Activated naive CD4-positive, alpha-beta T cell treated with Interleukin-2 at 50 U/mL for 16 hours (primary cell): Measurements from ENCODE around the gene MTCH1.
"Not testable (repeated sequence)": the region's sequence is repeated elsewhere in the genome, so short reads cannot be mapped to it uniquely, and the experiment has no call there.

Source experiments
- DNase-seq: peaks from one replicate; pipeline ENCODE4 v3.0.0-alpha.2; 2020

MTCH1 gene

DNA sequence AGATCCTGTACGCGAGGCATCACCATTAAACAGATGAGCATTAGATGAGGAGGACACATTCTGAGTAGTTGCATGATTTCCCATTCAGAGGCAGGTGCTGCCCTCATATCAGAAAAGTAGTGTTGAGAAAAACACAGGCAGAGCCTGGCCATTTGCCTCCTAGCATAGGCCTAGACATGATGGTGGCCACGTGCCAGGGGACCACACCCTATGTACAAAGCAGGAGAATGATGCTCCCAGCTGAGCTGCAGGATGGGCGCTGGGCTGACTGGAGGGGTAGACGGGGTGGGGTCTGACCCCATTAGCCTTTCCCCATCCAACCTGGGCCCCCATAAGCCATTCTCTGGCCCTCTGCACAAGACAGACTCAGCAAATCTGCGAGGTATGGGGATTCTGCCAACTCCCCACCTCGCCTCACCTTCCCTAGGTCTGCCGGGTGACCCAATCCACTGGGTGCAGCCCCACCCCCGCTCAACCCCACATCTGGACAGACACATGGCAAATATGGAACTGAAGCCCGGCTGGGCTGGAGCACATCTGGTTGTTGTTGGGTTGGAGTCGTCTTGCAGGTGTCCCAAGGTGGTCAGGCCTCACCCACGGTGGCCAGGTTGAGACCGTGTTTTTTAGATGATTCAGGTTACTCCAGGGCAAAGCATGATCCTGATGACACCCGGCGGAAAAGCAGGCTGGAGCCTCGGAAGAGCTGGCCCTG lies 17.6 kb downstream of the MTCH1 start:
- no peak for DNase-seq

DNA sequence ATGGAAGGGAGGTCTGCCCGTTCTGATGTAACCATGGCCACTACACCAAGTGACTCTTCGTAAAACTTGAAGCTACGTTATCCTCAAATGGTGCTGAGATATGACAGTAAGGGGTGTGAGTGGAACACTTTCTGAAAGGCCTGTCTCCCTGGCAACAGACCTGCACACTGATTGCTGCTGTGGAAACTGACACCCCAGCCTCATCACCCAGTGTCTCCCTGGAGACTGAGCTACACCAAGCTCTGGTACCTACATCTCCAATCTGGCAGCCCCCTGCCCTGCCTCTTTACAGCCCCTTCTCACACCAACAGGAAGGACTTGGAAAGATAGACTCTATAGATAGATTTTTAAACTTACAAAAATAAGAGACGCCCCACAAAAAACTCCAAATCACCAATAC lies 18.2 kb downstream of the MTCH1 start:
- DNase-seq, result no peak

DNA sequence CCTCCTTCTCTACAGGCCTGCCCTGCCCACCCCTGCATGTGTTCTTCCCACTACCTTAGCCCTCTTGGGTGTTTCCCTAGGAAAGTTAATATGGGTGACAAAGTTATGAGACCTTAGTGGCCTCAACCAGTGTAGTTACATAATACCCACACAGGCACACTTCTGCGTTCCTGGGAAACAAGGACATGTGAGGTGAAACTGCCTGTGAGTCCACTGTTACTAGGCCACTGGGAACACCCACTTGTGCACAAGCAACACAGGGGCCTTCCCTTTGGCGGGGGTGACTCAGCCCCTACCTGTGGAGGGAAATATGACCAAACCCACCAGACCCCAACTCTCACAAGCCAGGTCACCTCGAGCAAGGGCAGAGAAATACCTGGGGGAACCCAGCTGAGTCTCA lies 18.7 kb downstream of the MTCH1 start:
- no peak for DNase-seq

DNA sequence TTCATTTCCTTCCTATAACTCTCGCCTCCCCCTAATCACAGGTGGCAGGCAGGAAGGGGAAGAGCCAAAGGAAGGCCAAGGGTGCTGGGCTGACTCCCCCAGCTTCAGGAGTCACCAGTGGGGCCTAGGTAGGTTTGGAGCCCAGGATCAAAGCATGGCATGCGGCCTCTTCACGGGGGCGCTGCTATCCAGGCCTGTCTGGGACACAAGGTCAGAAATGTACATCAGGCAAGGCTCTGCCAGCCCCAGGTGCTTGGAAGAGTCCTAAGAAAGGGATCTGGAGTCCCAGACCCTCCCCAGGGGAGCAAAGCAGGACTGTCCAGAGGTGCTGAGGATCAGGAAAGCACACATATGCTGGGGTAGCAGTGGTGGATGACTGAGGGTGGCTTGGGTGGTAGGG lies 21.1 kb downstream of the MTCH1 start:
- no peak for DNase-seq

DNA sequence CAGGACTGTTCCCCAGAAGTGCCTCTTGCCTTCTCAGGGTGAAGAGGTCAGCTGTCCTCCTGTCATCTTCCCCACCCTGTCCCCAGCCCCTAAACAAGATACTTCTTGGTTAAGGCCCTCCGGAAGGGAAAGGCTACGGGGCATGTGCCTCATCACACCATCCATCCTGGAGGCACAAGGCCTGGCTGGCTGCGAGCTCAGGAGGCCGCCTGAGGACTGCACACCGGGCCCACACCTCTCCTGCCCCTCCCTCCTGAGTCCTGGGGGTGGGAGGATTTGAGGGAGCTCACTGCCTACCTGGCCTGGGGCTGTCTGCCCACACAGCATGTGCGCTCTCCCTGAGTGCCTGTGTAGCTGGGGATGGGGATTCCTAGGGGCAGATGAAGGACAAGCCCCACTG lies 21.6 kb downstream of the MTCH1 start:
- no peak for DNase-seq

DNA sequence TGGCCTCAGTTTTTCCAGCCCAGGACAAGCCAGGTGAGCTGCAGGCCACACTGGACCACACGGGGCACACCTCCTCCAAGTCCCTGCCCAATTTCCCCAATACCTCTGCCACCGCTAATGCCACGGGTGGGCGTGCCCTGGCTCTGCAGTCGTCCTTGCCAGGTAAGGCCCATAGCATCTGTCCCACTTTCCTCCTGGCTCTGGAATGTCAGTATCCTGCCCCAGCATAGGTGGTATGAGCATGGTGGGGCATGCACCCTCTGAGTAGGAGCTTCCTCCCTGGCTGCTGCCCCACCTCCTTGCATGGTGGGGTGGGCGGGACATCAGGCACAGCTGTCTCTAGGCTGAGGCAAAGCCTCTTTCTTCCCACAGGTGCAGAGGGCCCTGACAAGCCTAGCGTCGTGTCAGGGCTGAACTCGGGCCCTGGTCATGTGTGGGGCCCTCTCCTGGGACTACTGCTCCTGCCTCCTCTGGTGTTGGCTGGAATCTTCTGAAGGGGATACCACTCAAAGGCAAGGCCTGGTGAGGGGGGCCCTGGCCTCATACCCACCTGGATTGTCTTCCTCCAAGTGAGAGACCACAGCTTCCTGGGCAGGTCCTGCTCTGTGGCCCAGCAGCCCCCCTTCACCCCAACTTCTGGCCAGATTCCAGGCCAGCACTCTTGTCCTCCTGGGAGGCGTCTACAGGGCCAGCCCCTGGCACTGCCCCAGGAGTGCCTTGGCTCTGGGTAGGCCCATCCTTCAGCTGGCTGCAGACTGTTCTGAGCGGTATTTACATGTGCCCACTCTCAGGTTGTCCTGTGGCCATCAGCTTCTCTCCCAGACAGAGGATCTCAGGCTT lies 22.3 kb downstream of the MTCH1 start:
- no peak for DNase-seq

- peak; percentile 85 for DNase-seq
Observed at GRCh38 chr6:36962874-36963273, 23.1 kb downstream of the MTCH1 start.

DNA sequence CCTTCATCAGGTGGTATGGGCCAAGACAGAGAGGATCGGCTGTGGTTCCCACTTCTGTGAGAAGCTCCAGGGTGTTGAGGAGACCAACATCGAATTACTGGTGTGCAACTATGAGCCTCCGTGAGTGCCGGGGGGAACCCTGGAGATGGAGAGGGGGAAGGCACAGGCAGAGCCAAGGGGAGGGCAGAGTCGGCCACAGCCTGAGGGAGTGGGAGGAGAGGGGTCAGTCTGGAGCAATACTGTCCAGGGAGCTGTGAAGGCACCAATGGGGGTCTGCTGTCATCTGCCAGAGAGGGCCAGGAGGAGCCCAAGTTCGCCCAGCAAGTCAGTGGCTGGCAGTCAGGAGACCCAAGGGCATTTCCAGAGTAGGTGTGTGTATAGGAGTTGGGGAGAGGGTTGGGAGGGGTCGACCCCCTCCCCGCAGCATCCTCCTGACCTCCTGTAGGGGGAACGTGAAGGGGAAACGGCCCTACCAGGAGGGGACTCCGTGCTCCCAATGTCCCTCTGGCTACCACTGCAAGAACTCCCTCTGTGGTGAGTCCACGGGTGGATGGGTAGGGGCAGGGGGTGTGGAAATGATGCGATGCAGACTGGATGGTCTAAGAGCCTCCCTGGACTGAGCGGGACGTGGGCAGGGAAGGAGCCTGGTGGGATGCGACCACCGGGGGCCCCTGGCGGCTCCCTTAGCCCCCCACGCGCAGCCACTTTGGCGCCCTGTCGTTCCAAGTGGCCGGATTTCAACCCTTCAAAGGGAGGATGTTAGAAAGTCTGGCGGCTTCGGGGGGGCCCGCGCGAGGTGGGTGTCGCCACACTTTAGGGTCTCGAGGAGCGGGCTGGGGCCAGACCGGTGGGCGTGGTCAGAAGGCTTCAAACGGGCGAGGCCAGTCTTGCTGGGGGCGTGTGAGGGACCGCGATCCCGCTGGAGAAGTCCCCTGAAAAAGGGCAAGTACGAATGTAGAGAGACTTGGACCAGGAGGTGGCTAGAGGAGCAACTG lies 24.3 kb downstream of the MTCH1 start:
- DNase-seq, result no peak

- DNase-seq, result no peak
Observed at GRCh38 chr6:36959555-36960250, 26.3 kb downstream of the MTCH1 start.

DNA sequence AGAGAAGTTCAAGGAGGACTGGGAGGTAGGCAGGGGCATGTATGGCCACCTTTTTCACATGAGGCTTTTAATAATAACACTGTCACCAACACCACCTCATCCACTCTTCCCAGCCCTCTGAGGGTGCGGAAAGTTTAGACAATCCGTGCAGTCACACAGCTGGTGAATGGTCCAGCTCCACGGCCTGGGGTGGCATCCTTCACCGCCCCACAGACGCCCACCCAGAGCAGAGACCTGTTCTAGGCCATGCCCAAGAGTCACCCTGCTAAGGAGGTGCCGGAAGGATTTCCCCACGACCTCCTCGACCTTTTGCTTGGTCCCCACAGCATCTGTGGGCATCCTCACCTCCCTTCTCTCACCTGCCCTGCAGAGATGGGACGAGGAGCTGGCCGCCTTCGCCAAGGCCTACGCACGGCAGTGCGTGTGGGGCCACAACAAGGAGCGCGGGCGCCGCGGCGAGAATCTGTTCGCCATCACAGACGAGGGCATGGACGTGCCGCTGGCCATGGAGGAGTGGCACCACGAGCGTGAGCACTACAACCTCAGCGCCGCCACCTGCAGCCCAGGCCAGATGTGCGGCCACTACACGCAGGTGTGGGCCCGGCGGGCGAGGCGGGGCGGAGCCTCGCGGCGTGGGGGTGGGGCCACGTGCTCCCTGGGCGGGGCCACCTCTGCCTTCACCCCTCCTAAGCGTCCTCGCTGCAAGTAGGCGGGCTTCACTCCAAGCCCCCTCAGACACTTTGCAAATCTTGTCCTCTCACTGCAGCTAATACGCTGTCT lies 27.0 kb downstream of the MTCH1 start:
- DNase-seq, result no peak

- DNase-seq, result no peak
Observed at GRCh38 chr6:36957773-36958271, 28.2 kb downstream of the MTCH1 start.

GRCh38 chr6:36956446-36956820 lies 29.6 kb downstream of the MTCH1 start:
- DNase-seq, result no peak

DNA sequence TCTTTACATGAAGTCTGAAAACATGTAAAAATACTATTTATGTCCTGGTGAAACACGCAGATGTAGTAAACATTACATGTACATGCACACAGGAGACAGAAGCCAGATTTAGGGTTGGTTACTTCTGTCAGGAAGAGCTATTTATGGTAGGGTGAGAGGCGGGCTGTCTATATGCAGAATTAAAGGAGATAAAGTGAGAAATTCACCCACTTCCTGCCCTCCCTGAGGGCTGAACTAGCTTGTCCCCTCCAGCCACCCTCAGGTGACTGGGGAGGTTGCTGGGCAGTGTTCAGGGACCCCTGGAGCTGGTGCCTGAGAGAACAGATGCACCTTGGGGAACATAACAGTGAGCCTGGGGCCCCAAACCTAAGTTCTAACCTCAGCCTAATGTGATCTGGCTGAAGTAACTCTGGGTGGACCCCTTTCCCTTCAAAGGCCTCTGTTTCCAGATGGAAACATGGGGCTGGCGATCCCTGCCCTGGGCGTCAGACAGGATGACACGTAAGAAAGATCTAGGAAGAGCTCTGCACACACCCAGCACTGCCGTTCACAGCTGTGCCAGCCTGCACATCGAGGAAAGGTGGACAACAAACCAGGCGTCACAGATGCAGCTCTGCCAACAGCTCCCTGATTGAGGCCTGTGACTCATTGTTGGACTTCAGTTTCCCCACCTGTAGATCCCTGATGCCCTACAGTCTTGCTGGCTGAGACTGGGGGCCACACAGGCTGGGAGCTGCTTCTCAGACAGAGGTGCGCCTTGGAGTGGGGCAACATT lies 30.1 kb downstream of the MTCH1 start:
- no peak for DNase-seq

DNA sequence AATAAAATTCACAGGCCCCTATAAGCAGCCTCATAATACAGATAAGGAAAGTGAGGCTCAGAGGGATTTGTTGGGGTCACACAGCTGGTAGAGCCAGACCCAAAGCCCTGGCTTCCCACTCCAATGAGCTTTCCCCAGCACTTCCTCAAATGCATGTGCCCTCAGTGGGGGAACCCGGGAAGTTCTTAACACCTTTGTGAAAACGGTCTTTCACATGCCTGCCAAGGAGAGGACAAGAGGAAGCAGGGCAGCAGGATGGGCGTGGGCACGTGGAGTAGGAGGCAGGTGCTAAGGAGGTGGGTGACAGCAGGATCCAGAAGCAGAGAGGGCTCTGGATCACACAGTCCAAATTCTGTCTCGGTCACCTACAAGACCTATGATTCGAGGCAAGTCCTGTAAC lies 30.9 kb downstream of the MTCH1 start:
- DNase-seq, result no peak

- no peak for DNase-seq
Observed at GRCh38 chr6:36954262-36954931, 31.6 kb downstream of the MTCH1 start, which contains the start of gene PI16. PI16 (plus strand) TSS chr6:36954738; CDS start chr6:36954761, 23 bp downstream.

DNA sequence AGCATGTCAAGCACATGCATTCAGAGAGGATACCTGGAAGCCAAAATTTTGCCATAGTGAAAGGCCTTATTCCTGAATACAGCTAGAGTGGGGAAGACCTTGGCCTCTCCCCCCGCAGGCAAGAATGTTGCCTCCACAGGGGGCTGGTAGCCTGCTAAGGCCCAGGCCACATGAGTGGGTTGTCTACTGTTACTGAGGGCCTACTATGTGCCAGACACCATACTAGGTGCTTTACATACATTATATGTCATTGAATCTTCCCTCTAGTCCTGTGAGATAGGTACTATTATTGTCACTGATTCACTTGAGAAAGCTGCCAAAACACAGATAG lies 32.1 kb downstream of the MTCH1 start:
- DNase-seq, result no peak

- no peak for DNase-seq
Observed at GRCh38 chr6:36949636-36950035, 36.4 kb downstream of the MTCH1 start.

- not testable (repeated sequence) for DNase-seq
Observed at GRCh38 chr6:36949076-36949475, 36.9 kb downstream of the MTCH1 start.

DNA sequence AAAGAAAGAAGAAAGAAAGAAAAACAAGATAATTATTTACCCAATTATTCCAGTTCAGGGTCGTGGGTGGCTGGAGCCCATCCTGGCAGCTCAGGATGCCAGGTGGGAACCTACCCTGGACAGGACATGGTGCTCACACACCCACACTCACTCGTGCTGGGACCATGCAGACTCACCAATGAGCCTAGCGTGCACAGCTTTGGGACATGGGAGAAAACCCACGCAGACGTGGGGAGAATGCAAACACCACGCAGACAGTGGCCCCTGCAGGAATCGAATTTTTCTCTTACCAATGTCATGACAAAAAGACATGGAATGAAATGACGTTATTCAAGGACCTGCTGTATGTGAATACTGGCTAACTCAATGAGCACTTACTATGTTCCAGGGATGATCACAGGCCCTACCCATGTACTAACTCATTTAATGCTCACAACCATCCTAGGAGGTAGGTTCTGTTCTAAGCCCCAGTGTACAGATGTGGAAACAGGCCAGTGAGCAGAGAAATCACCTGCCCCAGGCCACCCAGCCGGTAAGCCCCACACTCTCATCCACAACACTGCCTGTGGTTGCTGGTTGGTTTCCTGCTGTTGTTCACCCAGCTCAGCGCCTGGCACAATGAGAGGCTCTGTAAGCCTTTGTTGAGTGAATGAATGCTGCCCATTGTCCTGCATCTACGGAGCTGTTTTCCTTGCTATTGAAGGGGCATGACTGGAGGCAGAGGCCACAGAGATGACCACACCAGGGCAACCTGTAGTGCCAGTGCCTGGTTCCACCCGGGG lies 38.2 kb downstream of the MTCH1 start:
- peak; percentile 34 for DNase-seq
